GM12878 (cell line): ENCODE results near the gene PITPNM2.

Experiments
- BHLHE40 ChIP-seq, 2 experiments: fragments of 450-650 bp in 1 of 2; IDR thresholded peaks; 2 replicates each; pipeline ENCODE4 v1.6.1; 2011 to 2017; ENCODE audit warnings: low read depth in 2 of 2, borderline replicate concordance in 1 of 2, improper control_type of control experiment in 1 of 2, low read length in 1 of 2, mild to moderate bottlenecking in 1 of 2
- CHD4 ChIP-seq: fragments of 200-600 bp; sonication (generic); IDR thresholded peaks from 2 replicates; pipeline ENCODE4 v1.6.1; 2016; ENCODE audit warnings: mild to moderate bottlenecking
- EGR1 ChIP-seq, 2 experiments: IDR thresholded peaks; 1 replicate in 1 of 2; 2 replicates in 1 of 2; pipeline ENCODE4 v1.6.1; 2011 to 2012; ENCODE audit warnings: low read depth in 2 of 2, low read length in 2 of 2, borderline replicate concordance in 1 of 2, mild to moderate bottlenecking in 1 of 2, moderate library complexity in 1 of 2
- EZH2 ChIP-seq: IDR thresholded peaks from 2 replicates; pipeline ENCODE4 v1.6.1; 2012; ENCODE audit warnings: low read depth, mild to moderate bottlenecking, control low read depth, inconsistent platforms, low read length, borderline replicate concordance; ENCODE audit not compliant: control insufficient read depth
- NBN ChIP-seq: fragments of 450-650 bp; IDR thresholded peaks from 2 replicates; pipeline ENCODE4 v1.6.1; 2016
- NFYA ChIP-seq: IDR thresholded peaks from 2 replicates; pipeline ENCODE4 v1.6.1; 2011; ENCODE audit warnings: low read depth, mild to moderate bottlenecking, low read length, improper control_type of control experiment, borderline replicate concordance
- NRF1 ChIP-seq: conservative IDR thresholded peaks from 2 replicates; pipeline ENCODE4 v1.6.1; 2011; ENCODE audit warnings: mild to moderate bottlenecking, low read depth, low read length, improper control_type of control experiment
- POLR2A ChIP-seq: IDR thresholded peaks from 2 replicates; pipeline ENCODE4 v1.6.1; 2011; ENCODE audit warnings: low read depth, mild to moderate bottlenecking, low read length
- POLR2AphosphoS5 ChIP-seq: IDR thresholded peaks from 2 replicates; pipeline ENCODE4 v1.6.1; 2011; ENCODE audit warnings: mild to moderate bottlenecking, low read length, inconsistent platforms
- ZNF384 ChIP-seq: IDR thresholded peaks from 2 replicates; pipeline ENCODE4 v1.6.1; 2012; ENCODE audit warnings: low read depth, mild to moderate bottlenecking, low read length, improper control_type of control experiment, borderline replicate concordance
- TF ChIP-seq, protein P1 (sequence below), 3 experiments: IDR thresholded peaks in 2 of 3; conservative IDR thresholded peaks in 1 of 3; 2 replicates each; pipeline ENCODE4 v1.5.1; 2011; ENCODE audit warnings: low read depth in 3 of 3, low read length in 3 of 3, mild to moderate bottlenecking in 3 of 3, control low read depth in 2 of 3, moderate library complexity in 2 of 3, inconsistent platforms in 1 of 3, mixed read lengths in 1 of 3; ENCODE audit not compliant: control insufficient read depth in 2 of 3, insufficient read depth in 1 of 3; ENCODE audit errors: extremely low read depth in 1 of 3
- TF ChIP-seq, protein P2 (sequence below): IDR thresholded peaks from 2 replicates; pipeline ENCODE4 v1.6.1; 2011; ENCODE audit warnings: borderline replicate concordance, low read depth, mild to moderate bottlenecking, moderate library complexity, low read length; ENCODE audit not compliant: insufficient read depth, poor library complexity, severe bottlenecking
- TF ChIP-seq, protein P3 (sequence below): fragments of 150-350 bp; IDR thresholded peaks from 2 replicates; pipeline ENCODE4 v1.6.1; 2016; ENCODE audit warnings: low read depth, low read length

DNA sequence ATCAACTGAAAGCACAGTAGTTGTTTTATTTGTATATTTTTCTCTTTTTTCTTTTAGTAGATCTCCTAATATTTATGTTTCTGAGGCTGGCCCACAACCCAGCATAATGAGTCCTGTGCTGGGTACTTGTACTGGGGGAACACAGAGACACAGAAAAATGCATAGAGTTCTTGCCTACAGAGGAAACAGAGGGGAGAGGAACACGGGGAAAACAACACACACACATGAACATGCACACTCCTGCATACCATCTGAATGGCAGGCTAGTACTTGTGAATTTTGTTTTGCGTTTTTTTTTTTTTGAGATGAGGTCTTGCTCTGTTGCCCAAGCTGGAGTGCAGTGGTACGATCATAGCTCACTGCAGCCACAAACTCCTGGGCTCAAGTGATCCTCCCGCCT is 21.3 kb downstream of the PITPNM2 start:
- TF ChIP-seq, protein P1, sequence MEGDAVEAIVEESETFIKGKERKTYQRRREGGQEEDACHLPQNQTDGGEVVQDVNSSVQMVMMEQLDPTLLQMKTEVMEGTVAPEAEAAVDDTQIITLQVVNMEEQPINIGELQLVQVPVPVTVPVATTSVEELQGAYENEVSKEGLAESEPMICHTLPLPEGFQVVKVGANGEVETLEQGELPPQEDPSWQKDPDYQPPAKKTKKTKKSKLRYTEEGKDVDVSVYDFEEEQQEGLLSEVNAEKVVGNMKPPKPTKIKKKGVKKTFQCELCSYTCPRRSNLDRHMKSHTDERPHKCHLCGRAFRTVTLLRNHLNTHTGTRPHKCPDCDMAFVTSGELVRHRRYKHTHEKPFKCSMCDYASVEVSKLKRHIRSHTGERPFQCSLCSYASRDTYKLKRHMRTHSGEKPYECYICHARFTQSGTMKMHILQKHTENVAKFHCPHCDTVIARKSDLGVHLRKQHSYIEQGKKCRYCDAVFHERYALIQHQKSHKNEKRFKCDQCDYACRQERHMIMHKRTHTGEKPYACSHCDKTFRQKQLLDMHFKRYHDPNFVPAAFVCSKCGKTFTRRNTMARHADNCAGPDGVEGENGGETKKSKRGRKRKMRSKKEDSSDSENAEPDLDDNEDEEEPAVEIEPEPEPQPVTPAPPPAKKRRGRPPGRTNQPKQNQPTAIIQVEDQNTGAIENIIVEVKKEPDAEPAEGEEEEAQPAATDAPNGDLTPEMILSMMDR (IDR thresholded peaks at IDR 0.05 in 2 of 3, conservative IDR thresholded peaks at IDR 0.05 in 1 of 3; ENCODE audit: control insufficient read depth in 2 of 3, extremely low read depth in 1 of 3, insufficient read depth in 1 of 3, low read depth in 3 of 3, low read length in 3 of 3): no peak
- TF ChIP-seq POLR2AphosphoS5 (no peak), POLR2A (no peak), NFYA (no peak), BHLHE40 (IDR thresholded peaks at IDR 0.05; ENCODE audit: borderline replicate concordance in 1 of 2, low read depth in 2 of 2, low read length in 1 of 2) (no peak), ZNF384 (no peak), CHD4 (no peak), NRF1 (no peak), EGR1 (IDR thresholded peaks at IDR 0.05; ENCODE audit: borderline replicate concordance in 1 of 2, low read depth in 2 of 2, low read length in 2 of 2) (no peak), EZH2 (no peak), NBN (no peak)
- TF ChIP-seq, protein P2, sequence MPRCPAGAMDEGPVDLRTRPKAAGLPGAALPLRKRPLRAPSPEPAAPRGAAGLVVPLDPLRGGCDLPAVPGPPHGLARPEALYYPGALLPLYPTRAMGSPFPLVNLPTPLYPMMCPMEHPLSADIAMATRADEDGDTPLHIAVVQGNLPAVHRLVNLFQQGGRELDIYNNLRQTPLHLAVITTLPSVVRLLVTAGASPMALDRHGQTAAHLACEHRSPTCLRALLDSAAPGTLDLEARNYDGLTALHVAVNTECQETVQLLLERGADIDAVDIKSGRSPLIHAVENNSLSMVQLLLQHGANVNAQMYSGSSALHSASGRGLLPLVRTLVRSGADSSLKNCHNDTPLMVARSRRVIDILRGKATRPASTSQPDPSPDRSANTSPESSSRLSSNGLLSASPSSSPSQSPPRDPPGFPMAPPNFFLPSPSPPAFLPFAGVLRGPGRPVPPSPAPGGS: no peak
- TF ChIP-seq, protein P3, sequence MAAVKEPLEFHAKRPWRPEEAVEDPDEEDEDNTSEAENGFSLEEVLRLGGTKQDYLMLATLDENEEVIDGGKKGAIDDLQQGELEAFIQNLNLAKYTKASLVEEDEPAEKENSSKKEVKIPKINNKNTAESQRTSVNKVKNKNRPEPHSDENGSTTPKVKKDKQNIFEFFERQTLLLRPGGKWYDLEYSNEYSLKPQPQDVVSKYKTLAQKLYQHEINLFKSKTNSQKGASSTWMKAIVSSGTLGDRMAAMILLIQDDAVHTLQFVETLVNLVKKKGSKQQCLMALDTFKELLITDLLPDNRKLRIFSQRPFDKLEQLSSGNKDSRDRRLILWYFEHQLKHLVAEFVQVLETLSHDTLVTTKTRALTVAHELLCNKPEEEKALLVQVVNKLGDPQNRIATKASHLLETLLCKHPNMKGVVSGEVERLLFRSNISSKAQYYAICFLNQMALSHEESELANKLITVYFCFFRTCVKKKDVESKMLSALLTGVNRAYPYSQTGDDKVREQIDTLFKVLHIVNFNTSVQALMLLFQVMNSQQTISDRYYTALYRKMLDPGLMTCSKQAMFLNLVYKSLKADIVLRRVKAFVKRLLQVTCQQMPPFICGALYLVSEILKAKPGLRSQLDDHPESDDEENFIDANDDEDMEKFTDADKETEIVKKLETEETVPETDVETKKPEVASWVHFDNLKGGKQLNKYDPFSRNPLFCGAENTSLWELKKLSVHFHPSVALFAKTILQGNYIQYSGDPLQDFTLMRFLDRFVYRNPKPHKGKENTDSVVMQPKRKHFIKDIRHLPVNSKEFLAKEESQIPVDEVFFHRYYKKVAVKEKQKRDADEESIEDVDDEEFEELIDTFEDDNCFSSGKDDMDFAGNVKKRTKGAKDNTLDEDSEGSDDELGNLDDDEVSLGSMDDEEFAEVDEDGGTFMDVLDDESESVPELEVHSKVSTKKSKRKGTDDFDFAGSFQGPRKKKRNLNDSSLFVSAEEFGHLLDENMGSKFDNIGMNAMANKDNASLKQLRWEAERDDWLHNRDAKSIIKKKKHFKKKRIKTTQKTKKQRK: no peak
